GM23338 (cell line): Measurements from ENCODE around the gene TRIAP1. TPM values are rescaled to one million over a fixed set of nuclear protein-coding genes. Genes with fewer than 3 reads are reported as not detected.

ENCODE experiments used
- ATAC-seq: fragments of 200-7000 bp; cut with Tn5 transposase; 3 replicates; pipeline ENCODE4 v1.9.1; 2020
- DNase-seq: peaks from one replicate; pipeline ENCODE4 v3.0.0-alpha.2; 2015; ENCODE audit warnings: low spot score
- H2AFZ ChIP-seq: fragments of 200-600 bp; sonication (generic); 2 replicates; pipeline ENCODE4 v1.8.0; 2016; ENCODE audit warnings: antibody characterized with exemption, mild to moderate bottlenecking, moderate library complexity
- H3F3A ChIP-seq: fragments of 200-600 bp; sonication (generic); replicated peaks from 2 replicates; pipeline ENCODE4 v1.8.0; 2017; ENCODE audit warnings: antibody characterized with exemption, mixed run types, low read depth
- H3K27ac ChIP-seq: fragments of 200-600 bp; sonication (generic); 2 replicates; pipeline ENCODE4 v1.6.1; 2016; ENCODE audit warnings: low read depth
- H3K27me3 ChIP-seq: fragments of 200-600 bp; sonication (generic); 2 replicates; pipeline ENCODE4 v1.8.0; 2016; ENCODE audit warnings: mild to moderate bottlenecking, mixed run types, moderate library complexity; ENCODE audit not compliant: insufficient read depth
- H3K36me3 ChIP-seq: fragments of 200-600 bp; sonication (generic); 2 replicates; pipeline ENCODE4 v1.8.0; 2016; ENCODE audit warnings: mild to moderate bottlenecking; ENCODE audit not compliant: insufficient read depth
- H3K4me1 ChIP-seq: fragments of 200-600 bp; sonication (generic); 2 replicates; pipeline ENCODE4 v1.8.0; 2016; ENCODE audit warnings: mild to moderate bottlenecking, moderate library complexity; ENCODE audit not compliant: insufficient read depth
- H3K4me2 ChIP-seq: fragments of 200-600 bp; sonication (generic); 2 replicates; pipeline ENCODE4 v1.7.1; 2017; ENCODE audit warnings: mixed run types
- H3K4me3 ChIP-seq: fragments of 200-600 bp; sonication (generic); 2 replicates; pipeline ENCODE4 v1.6.1; 2016; ENCODE audit warnings: mixed run types
- H3K79me2 ChIP-seq: fragments of 200-600 bp; sonication (generic); replicated peaks from 2 replicates; pipeline ENCODE4 v1.8.0; 2017; ENCODE audit warnings: mild to moderate bottlenecking; ENCODE audit not compliant: insufficient read depth
- H3K9me2 ChIP-seq: fragments of 200-600 bp; sonication (generic); 2 replicates; pipeline ENCODE4 v1.8.0; 2017; ENCODE audit not compliant: insufficient read depth
- H4K20me1 ChIP-seq: fragments of 200-600 bp; sonication (generic); replicated peaks from 2 replicates; pipeline ENCODE4 v1.8.0; 2017; ENCODE audit warnings: mild to moderate bottlenecking; ENCODE audit not compliant: insufficient read depth
- H3K27ac Mint-ChIP-seq: 2 replicates; pipeline ENCODE4 v1.8.0; 2020; ENCODE audit warnings: inconsistent platforms, mild to moderate bottlenecking, moderate library complexity, mixed read lengths
- H3K27me3 Mint-ChIP-seq: 3 replicates; pipeline ENCODE4 v1.8.0; 2022; ENCODE audit warnings: low read depth, mild to moderate bottlenecking, moderate library complexity, mixed read lengths, inconsistent platforms; ENCODE audit not compliant: insufficient read depth, poor library complexity
- H3K36me3 Mint-ChIP-seq: 3 replicates; pipeline ENCODE4 v1.8.0; 2021; ENCODE audit warnings: low read depth, mild to moderate bottlenecking, inconsistent platforms, moderate library complexity, mixed read lengths
- H3K4me1 Mint-ChIP-seq: 3 replicates; pipeline ENCODE4 v1.8.0; 2020; ENCODE audit warnings: mild to moderate bottlenecking, inconsistent platforms, mixed read lengths
- H3K4me3 Mint-ChIP-seq: 3 replicates; pipeline ENCODE4 v1.8.0; 2021; ENCODE audit warnings: moderate library complexity, mild to moderate bottlenecking, inconsistent platforms, mixed read lengths
- H3K9me3 Mint-ChIP-seq: 3 replicates; pipeline ENCODE4 v1.8.0; 2020; ENCODE audit warnings: moderate library complexity, mild to moderate bottlenecking, inconsistent platforms, mixed read lengths
- CREB1 ChIP-seq: fragments of 250-450 bp; sonication (Bioruptor Pico); IDR thresholded peaks from 2 replicates; pipeline ENCODE4 v1.5.0; 2020; ENCODE audit warnings: low read depth, mild to moderate bottlenecking, moderate library complexity
- CTCF ChIP-seq, 2 experiments: fragments of 200-600 bp in 1 of 2; sonication (generic) in 1 of 2; conservative IDR thresholded peaks; 2 replicates each; pipeline versions ENCODE4 v1.5.1 to v1.6.1; 2016 to 2017; ENCODE audit warnings: antibody characterized with exemption in 2 of 2, low read depth in 2 of 2, mild to moderate bottlenecking in 2 of 2, moderate library complexity in 1 of 2
- ETS1 ChIP-seq: IDR thresholded peaks from 2 replicates; pipeline ENCODE4 v1.6.1; 2016; ENCODE audit warnings: antibody characterized with exemption
- EZH2 ChIP-seq: fragments of 200-600 bp; sonication (generic); IDR thresholded peaks from one replicate; pipeline ENCODE4 v1.8.0; 2017; ENCODE audit warnings: antibody characterized with exemption, mild to moderate bottlenecking, low read depth; ENCODE audit not compliant: unreplicated experiment
- EZH2phosphoT487 ChIP-seq: fragments of 200-600 bp; sonication (generic); IDR thresholded peaks from one replicate; pipeline ENCODE4 v1.8.1; 2018; ENCODE audit warnings: antibody characterized with exemption; ENCODE audit not compliant: unreplicated experiment
- JUNB ChIP-seq: IDR thresholded peaks from one replicate; pipeline ENCODE4 v1.6.1; 2016; ENCODE audit warnings: antibody characterized with exemption; ENCODE audit not compliant: unreplicated experiment
- NANOG ChIP-seq: IDR thresholded peaks from 2 replicates; pipeline ENCODE4 v1.6.1; 2016; ENCODE audit warnings: antibody characterized with exemption, borderline replicate concordance
- POLR2AphosphoS5 ChIP-seq: IDR thresholded peaks from 2 replicates; pipeline ENCODE4 v1.6.1; 2016; ENCODE audit warnings: antibody characterized with exemption, low read depth
- STAT1 ChIP-seq: IDR thresholded peaks from one replicate; pipeline ENCODE4 v1.6.1; 2016; ENCODE audit warnings: antibody characterized with exemption; ENCODE audit not compliant: unreplicated experiment
- ZNF114 ChIP-seq: fragments of 250-450 bp; sonication (Bioruptor Pico); IDR thresholded peaks from 2 replicates; pipeline ENCODE4 v1.5.0; 2020; ENCODE audit warnings: mild to moderate bottlenecking, moderate library complexity
- ZNF331 ChIP-seq: fragments of 250-450 bp; sonication (Bioruptor Pico); IDR thresholded peaks from 2 replicates; pipeline ENCODE4 v1.5.0; 2020; ENCODE audit warnings: low read depth, mild to moderate bottlenecking, moderate library complexity
- polyA plus RNA-seq: library from polyadenylated mRNA; unstranded; fragments of >200 nt; fragmentation: Nextera tagmentation; extraction: Ambion mirVana; gene quantifications from 2 replicates; pipeline ENCODE4 v1.2.1, GENCODE V29; 2016
- total RNA-seq: library from RNA; depleted of rRNA; stranded (reverse); fragments of >200 nt; shearing (Covaris generic); gene quantifications from 2 replicates; pipeline ENCODE4 v1.2.3, GENCODE V29; 2014
- TF ChIP-seq, protein P1 (sequence below): fragments of 250-450 bp; sonication (Bioruptor Pico); IDR thresholded peaks from 2 replicates; pipeline ENCODE4 v1.5.0; 2020; ENCODE audit warnings: mild to moderate bottlenecking, moderate library complexity
- TF ChIP-seq, protein P2 (sequence below): IDR thresholded peaks from one replicate; pipeline ENCODE4 v1.6.1; 2018; ENCODE audit warnings: antibody characterized with exemption; ENCODE audit not compliant: unreplicated experiment

The TRIAP1 gene
- total and polyA plus RNA-seq, 2 experiments from 2014 or later = 53.4 to 94.2 TPM

GRCh38 chr12:120413901-120414695 lies 32.1 kb downstream of the TRIAP1 start:
- H3K27ac ChIP-seq = peak overlapping the region; percentile 93
- H3K36me3 ChIP-seq = no peaks in the 10 kb centered on the region
- no peak overlapping the region for H2AFZ ChIP-seq
- no peaks in the 10 kb centered on the region for H4K20me1 ChIP-seq
- H3K79me2 ChIP-seq = no peaks in the 10 kb centered on the region
- peaks cover 18% of the 10 kb centered on the region for H3K4me1 Mint-ChIP-seq
- peak overlapping the region; percentile 21 for H3K4me3 ChIP-seq
- H3K4me1 ChIP-seq = peaks cover 14% of the 10 kb centered on the region
- H3F3A ChIP-seq = no peaks in the 10 kb centered on the region; the same call in 1 of the 2 replicates
- ATAC-seq (peak; percentile 99), DNase-seq (peak; percentile 98)
- no peaks in the 10 kb centered on the region; the same call in 2 of the 3 replicates for H3K9me3 Mint-ChIP-seq
- peak overlapping the region; percentile 24; the same call in 2 of the 3 replicates for H3K4me3 Mint-ChIP-seq
- H3K27me3 ChIP-seq = no peaks in the 10 kb centered on the region
- no peaks in the 10 kb centered on the region for H3K36me3 Mint-ChIP-seq
- H3K27ac Mint-ChIP-seq = peak overlapping the region; percentile 63
- peak overlapping the region; percentile 70 for H3K4me2 ChIP-seq
- H3K9me2 ChIP-seq = no peaks in the 10 kb centered on the region
- H3K27me3 Mint-ChIP-seq = peaks cover 9% of the 10 kb centered on the region
- TF ChIP-seq ZNF114 (no peak), ZNF331 (no peak), EZH2 (no peak), JUNB (no peak), CTCF (conservative IDR thresholded peaks at IDR 0.05; ENCODE audit: low read depth in 2 of 2) (0 out of 4 replicates have a peak, but pooled peaks of 1 of the 2 experiments have one; percentile 9), NANOG (0 out of 2 replicates have a peak, but pooled peaks have one; percentile 52), STAT1 (no peak), EZH2phosphoT487 (no peak), POLR2AphosphoS5 (peak; percentile 46), ETS1 (no peak), CREB1 (CRISPR knock-in tag) (peak; percentile 64)
- TF ChIP-seq, protein P1, sequence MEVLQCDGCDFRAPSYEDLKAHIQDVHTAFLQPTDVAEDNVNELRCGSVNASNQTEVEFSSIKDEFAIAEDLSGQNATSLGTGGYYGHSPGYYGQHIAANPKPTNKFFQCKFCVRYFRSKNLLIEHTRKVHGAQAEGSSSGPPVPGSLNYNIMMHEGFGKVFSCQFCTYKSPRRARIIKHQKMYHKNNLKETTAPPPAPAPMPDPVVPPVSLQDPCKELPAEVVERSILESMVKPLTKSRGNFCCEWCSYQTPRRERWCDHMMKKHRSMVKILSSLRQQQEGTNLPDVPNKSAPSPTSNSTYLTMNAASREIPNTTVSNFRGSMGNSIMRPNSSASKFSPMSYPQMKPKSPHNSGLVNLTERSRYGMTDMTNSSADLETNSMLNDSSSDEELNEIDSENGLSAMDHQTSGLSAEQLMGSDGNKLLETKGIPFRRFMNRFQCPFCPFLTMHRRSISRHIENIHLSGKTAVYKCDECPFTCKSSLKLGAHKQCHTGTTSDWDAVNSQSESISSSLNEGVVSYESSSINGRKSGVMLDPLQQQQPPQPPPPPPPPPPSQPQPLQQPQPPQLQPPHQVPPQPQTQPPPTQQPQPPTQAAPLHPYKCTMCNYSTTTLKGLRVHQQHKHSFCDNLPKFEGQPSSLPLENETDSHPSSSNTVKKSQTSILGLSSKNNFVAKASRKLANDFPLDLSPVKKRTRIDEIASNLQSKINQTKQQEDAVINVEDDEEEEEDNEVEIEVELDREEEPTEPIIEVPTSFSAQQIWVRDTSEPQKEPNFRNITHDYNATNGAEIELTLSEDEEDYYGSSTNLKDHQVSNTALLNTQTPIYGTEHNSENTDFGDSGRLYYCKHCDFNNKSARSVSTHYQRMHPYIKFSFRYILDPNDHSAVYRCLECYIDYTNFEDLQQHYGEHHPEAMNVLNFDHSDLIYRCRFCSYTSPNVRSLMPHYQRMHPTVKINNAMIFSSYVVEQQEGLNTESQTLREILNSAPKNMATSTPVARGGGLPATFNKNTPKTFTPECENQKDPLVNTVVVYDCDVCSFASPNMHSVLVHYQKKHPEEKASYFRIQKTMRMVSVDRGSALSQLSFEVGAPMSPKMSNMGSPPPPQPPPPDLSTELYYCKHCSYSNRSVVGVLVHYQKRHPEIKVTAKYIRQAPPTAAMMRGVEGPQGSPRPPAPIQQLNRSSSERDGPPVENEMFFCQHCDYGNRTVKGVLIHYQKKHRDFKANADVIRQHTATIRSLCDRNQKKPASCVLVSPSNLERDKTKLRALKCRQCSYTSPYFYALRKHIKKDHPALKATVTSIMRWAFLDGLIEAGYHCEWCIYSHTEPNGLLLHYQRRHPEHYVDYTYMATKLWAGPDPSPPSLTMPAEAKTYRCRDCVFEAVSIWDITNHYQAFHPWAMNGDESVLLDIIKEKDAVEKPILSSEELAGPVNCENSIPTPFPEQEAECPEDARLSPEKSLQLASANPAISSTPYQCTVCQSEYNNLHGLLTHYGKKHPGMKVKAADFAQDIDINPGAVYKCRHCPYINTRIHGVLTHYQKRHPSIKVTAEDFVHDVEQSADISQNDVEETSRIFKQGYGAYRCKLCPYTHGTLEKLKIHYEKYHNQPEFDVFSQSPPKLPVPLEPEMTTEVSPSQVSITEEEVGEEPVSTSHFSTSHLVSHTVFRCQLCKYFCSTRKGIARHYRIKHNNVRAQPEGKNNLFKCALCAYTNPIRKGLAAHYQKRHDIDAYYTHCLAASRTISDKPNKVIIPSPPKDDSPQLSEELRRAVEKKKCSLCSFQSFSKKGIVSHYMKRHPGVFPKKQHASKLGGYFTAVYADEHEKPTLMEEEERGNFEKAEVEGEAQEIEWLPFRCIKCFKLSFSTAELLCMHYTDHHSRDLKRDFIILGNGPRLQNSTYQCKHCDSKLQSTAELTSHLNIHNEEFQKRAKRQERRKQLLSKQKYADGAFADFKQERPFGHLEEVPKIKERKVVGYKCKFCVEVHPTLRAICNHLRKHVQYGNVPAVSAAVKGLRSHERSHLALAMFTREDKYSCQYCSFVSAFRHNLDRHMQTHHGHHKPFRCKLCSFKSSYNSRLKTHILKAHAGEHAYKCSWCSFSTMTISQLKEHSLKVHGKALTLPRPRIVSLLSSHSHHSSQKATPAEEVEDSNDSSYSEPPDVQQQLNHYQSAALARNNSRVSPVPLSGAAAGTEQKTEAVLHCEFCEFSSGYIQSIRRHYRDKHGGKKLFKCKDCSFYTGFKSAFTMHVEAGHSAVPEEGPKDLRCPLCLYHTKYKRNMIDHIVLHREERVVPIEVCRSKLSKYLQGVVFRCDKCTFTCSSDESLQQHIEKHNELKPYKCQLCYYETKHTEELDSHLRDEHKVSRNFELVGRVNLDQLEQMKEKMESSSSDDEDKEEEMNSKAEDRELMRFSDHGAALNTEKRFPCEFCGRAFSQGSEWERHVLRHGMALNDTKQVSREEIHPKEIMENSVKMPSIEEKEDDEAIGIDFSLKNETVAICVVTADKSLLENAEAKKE = no peak
- TF ChIP-seq, protein P2, sequence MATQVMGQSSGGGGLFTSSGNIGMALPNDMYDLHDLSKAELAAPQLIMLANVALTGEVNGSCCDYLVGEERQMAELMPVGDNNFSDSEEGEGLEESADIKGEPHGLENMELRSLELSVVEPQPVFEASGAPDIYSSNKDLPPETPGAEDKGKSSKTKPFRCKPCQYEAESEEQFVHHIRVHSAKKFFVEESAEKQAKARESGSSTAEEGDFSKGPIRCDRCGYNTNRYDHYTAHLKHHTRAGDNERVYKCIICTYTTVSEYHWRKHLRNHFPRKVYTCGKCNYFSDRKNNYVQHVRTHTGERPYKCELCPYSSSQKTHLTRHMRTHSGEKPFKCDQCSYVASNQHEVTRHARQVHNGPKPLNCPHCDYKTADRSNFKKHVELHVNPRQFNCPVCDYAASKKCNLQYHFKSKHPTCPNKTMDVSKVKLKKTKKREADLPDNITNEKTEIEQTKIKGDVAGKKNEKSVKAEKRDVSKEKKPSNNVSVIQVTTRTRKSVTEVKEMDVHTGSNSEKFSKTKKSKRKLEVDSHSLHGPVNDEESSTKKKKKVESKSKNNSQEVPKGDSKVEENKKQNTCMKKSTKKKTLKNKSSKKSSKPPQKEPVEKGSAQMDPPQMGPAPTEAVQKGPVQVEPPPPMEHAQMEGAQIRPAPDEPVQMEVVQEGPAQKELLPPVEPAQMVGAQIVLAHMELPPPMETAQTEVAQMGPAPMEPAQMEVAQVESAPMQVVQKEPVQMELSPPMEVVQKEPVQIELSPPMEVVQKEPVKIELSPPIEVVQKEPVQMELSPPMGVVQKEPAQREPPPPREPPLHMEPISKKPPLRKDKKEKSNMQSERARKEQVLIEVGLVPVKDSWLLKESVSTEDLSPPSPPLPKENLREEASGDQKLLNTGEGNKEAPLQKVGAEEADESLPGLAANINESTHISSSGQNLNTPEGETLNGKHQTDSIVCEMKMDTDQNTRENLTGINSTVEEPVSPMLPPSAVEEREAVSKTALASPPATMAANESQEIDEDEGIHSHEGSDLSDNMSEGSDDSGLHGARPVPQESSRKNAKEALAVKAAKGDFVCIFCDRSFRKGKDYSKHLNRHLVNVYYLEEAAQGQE = no peak
